VCaP (cell line): Measurements from ENCODE around the gene SUN5.

ENCODE experiments used
- H3K27ac ChIP-seq: fragments of 450-650 bp; 2 replicates; pipeline ENCODE4 v1.5.1; 2017
- TF ChIP-seq, protein P1 (sequence below): fragments of 450-650 bp; conservative IDR thresholded peaks from 2 replicates; pipeline ENCODE4 v1.5.1; 2017; ENCODE audit warnings: mild to moderate bottlenecking, moderate library complexity

SUN5 gene

GRCh38 chr20:32991792-32992641, 12.2 kb downstream of the SUN5 start:
- no peak overlapping the region for H3K27ac ChIP-seq
- TF ChIP-seq, protein P1, sequence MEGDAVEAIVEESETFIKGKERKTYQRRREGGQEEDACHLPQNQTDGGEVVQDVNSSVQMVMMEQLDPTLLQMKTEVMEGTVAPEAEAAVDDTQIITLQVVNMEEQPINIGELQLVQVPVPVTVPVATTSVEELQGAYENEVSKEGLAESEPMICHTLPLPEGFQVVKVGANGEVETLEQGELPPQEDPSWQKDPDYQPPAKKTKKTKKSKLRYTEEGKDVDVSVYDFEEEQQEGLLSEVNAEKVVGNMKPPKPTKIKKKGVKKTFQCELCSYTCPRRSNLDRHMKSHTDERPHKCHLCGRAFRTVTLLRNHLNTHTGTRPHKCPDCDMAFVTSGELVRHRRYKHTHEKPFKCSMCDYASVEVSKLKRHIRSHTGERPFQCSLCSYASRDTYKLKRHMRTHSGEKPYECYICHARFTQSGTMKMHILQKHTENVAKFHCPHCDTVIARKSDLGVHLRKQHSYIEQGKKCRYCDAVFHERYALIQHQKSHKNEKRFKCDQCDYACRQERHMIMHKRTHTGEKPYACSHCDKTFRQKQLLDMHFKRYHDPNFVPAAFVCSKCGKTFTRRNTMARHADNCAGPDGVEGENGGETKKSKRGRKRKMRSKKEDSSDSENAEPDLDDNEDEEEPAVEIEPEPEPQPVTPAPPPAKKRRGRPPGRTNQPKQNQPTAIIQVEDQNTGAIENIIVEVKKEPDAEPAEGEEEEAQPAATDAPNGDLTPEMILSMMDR = peak; percentile 37; the same call in 1 of the 2 replicates

DNA sequence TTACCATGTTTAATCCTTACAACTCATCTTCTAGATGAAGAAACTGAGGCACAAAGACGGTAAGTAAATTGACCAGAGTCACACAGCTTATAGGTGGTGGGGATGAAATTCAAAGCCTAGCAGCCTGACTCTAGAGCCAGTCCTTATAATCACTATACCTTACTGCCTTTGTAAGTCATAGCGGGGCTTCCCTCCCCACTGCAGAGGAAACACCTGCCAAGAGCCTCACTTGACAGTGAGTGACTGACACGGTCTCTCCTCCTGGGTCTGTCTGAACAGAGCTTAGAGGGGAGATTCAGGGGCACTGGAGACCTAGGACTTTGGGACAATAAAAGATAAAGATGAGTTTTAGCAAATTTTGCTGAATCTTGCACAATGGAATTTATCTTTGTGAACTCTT, 12.8 kb downstream of the SUN5 start:
- TF ChIP-seq, protein P1 = no peak
- H3K27ac ChIP-seq = no peak overlapping the region

DNA sequence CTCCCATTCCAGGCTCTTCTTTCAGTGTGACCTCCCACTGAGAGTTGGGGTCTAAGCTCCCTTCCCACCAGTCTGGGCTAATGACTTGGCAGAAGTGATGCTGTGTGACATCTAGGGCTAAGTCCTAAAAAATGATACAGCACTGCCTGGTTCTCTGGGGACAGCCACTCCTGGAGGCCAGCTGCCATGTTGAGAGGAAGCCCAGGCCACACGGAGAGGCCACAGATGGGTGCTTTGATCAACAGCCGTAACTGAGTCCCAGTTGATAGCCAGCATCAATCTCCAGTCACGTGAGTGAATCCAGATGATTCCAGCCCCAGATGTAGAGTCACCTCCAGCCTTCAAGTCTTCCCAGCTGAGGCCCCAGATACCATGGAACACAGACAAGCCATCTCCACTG, 13.8 kb downstream of the SUN5 start:
- H3K27ac ChIP-seq = no peak overlapping the region
- TF ChIP-seq, protein P1 = no peak

DNA sequence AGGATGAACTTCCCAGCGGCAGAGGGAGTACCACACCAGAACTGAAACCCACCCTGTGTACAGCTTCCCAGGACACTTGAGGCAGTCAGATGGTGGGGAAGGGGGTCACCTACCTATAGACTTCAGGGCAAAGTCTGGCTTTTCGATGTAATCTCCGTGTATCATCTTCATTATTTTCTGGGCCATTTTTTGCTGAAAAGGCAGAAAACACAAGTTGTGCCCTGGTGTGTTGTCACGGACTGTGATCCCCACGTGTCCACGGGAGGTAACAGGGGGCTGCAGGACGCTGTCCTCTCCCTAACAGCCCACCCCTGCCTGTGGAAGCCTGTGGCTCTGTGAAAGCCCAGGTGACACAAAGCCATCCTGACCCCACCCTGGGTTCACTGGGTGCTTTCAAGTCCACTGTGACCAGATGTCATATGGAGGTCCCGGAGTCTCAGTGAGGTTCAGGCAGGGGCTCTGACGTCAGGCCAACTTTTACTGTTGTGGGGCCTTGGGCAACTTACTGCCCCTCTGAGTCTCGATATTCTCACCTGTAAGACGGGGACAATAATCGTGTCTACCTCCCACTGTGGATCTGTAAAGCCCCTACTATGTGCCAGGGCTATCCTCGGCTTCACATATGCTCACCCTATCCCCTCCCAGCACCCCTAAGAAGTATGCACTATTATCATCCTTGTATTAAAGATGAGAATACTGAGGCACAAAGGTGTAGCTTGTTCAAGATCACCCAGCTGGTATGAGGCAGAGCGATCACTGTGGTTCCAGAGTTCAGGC, 14.5 kb downstream of the SUN5 start:
- H3K27ac ChIP-seq = no peak overlapping the region
- TF ChIP-seq, protein P1 = no peak

GRCh38 chr20:32988008-32988407, 16.2 kb downstream of the SUN5 start:
- TF ChIP-seq, protein P1 = no peak
- H3K27ac ChIP-seq = no peak overlapping the region

GRCh38 chr20:32987044-32987825, 17.0 kb downstream of the SUN5 start:
- H3K27ac ChIP-seq = no peak overlapping the region
- TF ChIP-seq, protein P1 = no peak
